ENCODE measurements around the gene PIMREG. TPM values are rescaled to one million over a fixed set of nuclear protein-coding genes. Genes with fewer than 3 reads are reported as not detected.

PIMREG gene
- polyA plus RNA-seq, 3 donors = not detected

GRCh38 chr17:6423931-6424330 lies 20.3 kb upstream of the PIMREG start:
- no peaks in the 10 kb centered on the region for H3K79me2 ChIP-seq (ENCODE audit: insufficient read depth, low read length)
- peaks cover 0 to 3% (median 0%) of the 10 kb centered on the region in 7 donors for H3K9me3 Mint-ChIP-seq
- no peak overlapping the region for H3K9ac ChIP-seq (ENCODE audit: insufficient read depth, low read length, poor library complexity, severe bottlenecking)
- H3K4me3 Mint-ChIP-seq = peak overlapping the region in 1 of 2 donors; percentile 40
- H3K27me3 ChIP-seq (ENCODE audit: control insufficient read depth in 2 of 2, insufficient read depth in 2 of 2, low read length in 2 of 2) = peaks cover 0 to 63% of the 10 kb centered on the region in 2 donors
- no peak for DNase-seq
- no peaks in the 10 kb centered on the region for H3K36me3 ChIP-seq (replicated peaks in 1 of 2; ENCODE audit: control insufficient read depth in 1 of 2, insufficient read depth in 2 of 2, low read length in 2 of 2)
- no peaks in the 10 kb centered on the region for H4K20me1 ChIP-seq (ENCODE audit: insufficient read depth, low read length)
- no peaks in the 10 kb centered on the region for H3K9me3 ChIP-seq (replicated peaks in 1 of 2; ENCODE audit: control insufficient read depth in 1 of 2, insufficient read depth in 1 of 2, low read length in 2 of 2)
- intact Hi-C loops (cut with micrococcal nuclease) = loop anchor here (2.0 to 10.0 kb wide), 3 partner anchors 719 to 837 kb away; no protein-coding TSS in a partner anchor
- peaks cover 15 to 18% of the 10 kb centered on the region in 2 donors for H3K4me1 ChIP-seq (ENCODE audit: control insufficient read depth in 1 of 2, insufficient read depth in 2 of 2, low read length in 2 of 2)
- TF ChIP-seq CTCF (IDR thresholded peaks at IDR 0.05) = no peak
- no peak overlapping the region for H3K27ac ChIP-seq (ENCODE audit: low read depth in 1 of 2, low read length in 2 of 2)
- no peaks in the 10 kb centered on the region for H3K36me3 Mint-ChIP-seq
- H3K4me1 Mint-ChIP-seq = peaks cover 24% of the 10 kb centered on the region
- H2AFZ ChIP-seq (ENCODE audit: insufficient read depth, low read depth, low read length, poor library complexity, severe bottlenecking) = no peak overlapping the region
- peaks cover 36 to 73% (median 50%) of the 10 kb centered on the region in 3 donors for H3K27me3 Mint-ChIP-seq (ENCODE audit: low read depth in 3 of 3)
- no peak overlapping the region for H3K4me3 ChIP-seq (replicated peaks in 1 of 3; ENCODE audit: low read depth in 2 of 3, low read length in 3 of 3)
- no peak overlapping the region for H3K4me2 ChIP-seq (replicated peaks; ENCODE audit: extremely low read depth, low read length, poor library complexity, severe bottlenecking)
- WGBS (ENCODE audit: insufficient coverage) = 86% methylated on average over 5 of the region's 14 CpGs
- H3K27ac Mint-ChIP-seq = no peak overlapping the region

GRCh38 chr17:6425407-6425806 lies 18.8 kb upstream of the PIMREG start:
- H3K27me3 ChIP-seq (ENCODE audit: control insufficient read depth in 2 of 2, insufficient read depth in 2 of 2, low read length in 2 of 2) = peaks cover 0 to 68% of the 10 kb centered on the region in 2 donors
- H3K4me2 ChIP-seq (replicated peaks; ENCODE audit: extremely low read depth, low read length, poor library complexity, severe bottlenecking) = no peak overlapping the region
- H4K20me1 ChIP-seq (ENCODE audit: insufficient read depth, low read length) = no peaks in the 10 kb centered on the region
- H3K4me3 ChIP-seq (replicated peaks in 1 of 3; ENCODE audit: low read depth in 2 of 3, low read length in 3 of 3) = no peak overlapping the region
- no peaks in the 10 kb centered on the region for H3K79me2 ChIP-seq (ENCODE audit: insufficient read depth, low read length)
- H3K27ac Mint-ChIP-seq = no peak overlapping the region
- peaks cover under 1 to 3% of the 10 kb centered on the region in 2 donors for H3K9me3 ChIP-seq (replicated peaks in 1 of 2; ENCODE audit: control insufficient read depth in 1 of 2, insufficient read depth in 1 of 2, low read length in 2 of 2)
- DNase-seq = no peak
- H3K4me1 ChIP-seq (ENCODE audit: control insufficient read depth in 1 of 2, insufficient read depth in 2 of 2, low read length in 2 of 2) = peaks cover 15 to 18% of the 10 kb centered on the region in 2 donors
- no peaks in the 10 kb centered on the region for H3K36me3 ChIP-seq (replicated peaks in 1 of 2; ENCODE audit: control insufficient read depth in 1 of 2, insufficient read depth in 2 of 2, low read length in 2 of 2)
- TF ChIP-seq CTCF (IDR thresholded peaks at IDR 0.05) = no peak
- H3K9ac ChIP-seq (ENCODE audit: insufficient read depth, low read length, poor library complexity, severe bottlenecking) = no peak overlapping the region
- H3K4me1 Mint-ChIP-seq = peaks cover 24% of the 10 kb centered on the region
- no peak overlapping the region for H2AFZ ChIP-seq (ENCODE audit: insufficient read depth, low read depth, low read length, poor library complexity, severe bottlenecking)
- peak overlapping the region in 1 of 2 donors; percentile 57 for H3K4me3 Mint-ChIP-seq
- peaks cover 40 to 72% (median 58%) of the 10 kb centered on the region in 3 donors for H3K27me3 Mint-ChIP-seq (ENCODE audit: low read depth in 3 of 3)
- H3K27ac ChIP-seq (ENCODE audit: low read depth in 1 of 2, low read length in 2 of 2) = no peak overlapping the region
- peaks cover 0 to 2% of the 10 kb centered on the region in 2 donors for H3K36me3 Mint-ChIP-seq
- intact Hi-C loops (cut with micrococcal nuclease) = loop anchor here in 1 of 2 donors (10.0 kb wide), 1 partner anchor 721 kb away; no protein-coding TSS in a partner anchor
- WGBS (ENCODE audit: insufficient coverage) = 98% methylated on average over 17 of the region's 18 CpGs
- peaks cover 0 to 6% (median 2%) of the 10 kb centered on the region in 7 donors for H3K9me3 Mint-ChIP-seq
